HG02759 (cell line): Measurements from ENCODE around the gene POMC.
"Not testable (repeated sequence)": the region's sequence is repeated elsewhere in the genome, so short reads cannot be mapped to it uniquely, and the experiment has no call there.

Experiments
- ATAC-seq: cut with Tn5 transposase; IDR thresholded peaks from one replicate; pipeline ENCODE4 v1.9.1; 2021; ENCODE audit warnings: mild to moderate bottlenecking, moderate library complexity; ENCODE audit not compliant: unreplicated experiment

The POMC gene

GRCh38 chr2:25177211-25177611 lies 8.8 kb upstream of the POMC start:
- ATAC-seq = no peak

DNA sequence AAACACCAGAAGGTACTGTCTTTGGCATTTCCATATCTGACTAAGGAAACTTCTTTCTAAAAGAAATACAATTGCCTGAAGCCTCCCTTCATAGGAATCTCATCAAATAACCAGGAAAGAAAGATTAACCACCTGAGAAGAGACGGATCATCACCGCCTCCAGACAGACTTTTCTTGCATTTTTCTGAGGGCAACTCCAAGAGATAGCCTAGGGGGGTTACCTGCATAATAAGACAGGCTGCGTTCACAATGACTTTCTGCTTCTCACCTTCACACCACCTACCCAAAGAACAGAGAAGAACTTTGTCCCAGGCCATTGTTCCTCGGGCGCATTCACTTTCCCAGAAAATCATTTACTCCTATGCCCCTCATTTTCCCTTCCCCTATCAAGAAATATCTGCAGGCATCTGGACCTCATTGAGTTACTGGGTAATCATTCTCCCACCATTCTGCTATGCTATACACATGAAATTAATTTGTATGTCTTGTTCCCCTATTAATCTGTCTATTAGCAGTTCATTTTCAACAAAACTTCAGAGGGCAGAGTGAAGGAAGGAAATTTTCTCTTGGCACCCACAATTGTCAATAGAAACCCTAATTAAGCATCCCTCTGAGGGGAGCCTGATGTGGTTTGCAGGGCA lies 8.3 kb upstream of the POMC start:
- no peak for ATAC-seq

DNA sequence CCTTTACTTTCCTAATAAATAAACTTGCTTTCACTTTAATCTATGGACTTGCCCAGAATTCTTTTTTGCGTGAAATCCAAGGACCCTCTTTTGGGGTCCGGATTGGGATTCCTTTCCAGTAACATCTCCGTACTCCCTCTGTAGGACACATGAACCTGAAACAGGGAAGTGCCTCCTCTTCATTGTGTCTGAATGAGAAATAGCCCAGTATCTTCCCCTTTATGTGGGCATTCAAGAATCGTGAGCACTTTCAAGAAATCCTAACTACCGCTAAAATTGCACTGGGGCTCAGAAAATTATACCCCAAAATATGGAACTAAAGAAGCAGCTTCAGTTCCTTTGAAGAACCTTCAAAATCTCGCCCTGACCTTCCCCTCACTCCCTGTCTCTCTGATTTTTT lies 7.8 kb upstream of the POMC start:
- no peak for ATAC-seq

GRCh38 chr2:25174192-25174861 lies 5.9 kb upstream of the POMC start:
- no peak for ATAC-seq

DNA sequence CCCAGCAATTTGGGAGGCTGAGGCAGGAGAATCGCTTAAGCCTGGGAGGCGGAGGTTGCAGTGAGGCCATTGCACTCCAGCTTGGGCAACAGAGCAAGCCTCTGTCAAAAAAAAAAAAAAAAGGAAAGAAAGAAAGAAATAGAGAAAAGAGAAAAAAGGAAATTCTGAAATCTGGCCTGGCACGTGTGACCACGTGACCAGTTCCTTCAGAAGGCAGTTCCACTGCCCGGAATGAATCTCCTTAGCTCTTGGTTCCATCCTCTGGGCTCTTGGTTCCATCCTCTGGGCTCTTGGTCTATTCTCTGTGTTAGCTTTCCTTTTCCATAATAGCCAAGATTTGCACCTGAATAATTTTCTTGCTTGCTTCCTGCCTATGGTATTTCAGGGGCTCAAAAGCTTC lies 5.3 kb upstream of the POMC start:
- no peak for ATAC-seq

- ATAC-seq = no peak
Observed at GRCh38 chr2:25170888-25171287, 2.5 kb upstream of the POMC start.

- no peak for ATAC-seq
Observed at GRCh38 chr2:25169073-25169470, 692 bp upstream of the POMC start.

DNA sequence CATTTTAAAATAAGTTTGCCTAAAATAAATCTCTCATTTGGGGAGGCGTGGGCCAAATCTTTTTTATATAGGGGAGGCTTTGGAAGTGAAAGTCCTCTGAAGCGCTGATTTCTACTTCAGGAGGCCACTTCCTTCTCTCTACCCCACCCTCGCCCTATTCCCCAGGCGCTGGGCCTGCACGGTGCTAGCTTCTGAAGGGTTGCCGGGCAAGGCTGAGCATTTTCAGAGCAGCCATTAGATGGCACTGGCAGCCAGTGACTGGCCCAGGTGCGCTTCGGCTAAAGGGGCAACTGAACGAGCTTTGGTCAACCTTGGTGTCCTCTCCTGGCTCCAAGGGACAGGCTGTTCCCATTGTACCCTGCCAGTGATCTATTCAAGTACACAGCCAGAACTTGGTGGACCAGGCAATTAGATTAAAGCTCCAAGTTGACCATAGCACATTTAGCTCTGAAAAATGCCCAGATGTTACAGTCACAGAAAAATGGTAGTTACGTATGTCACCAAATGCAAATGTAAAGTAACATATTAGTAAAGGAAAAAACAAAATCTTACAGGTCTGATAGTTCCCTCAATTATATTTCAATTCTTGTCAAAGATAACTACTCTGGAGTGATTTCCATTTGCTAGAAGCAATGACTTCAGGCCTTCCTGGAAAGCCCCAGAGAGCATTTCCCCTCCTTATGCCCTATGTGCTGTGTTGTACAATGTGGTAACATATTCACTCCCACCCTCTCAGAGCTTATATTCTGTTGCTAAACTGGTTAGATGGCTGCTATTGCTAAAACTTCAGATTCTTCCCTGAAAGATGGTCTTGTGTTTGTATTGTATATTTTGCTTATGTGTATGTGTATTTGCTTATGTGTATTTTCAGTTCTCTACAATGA lies 2.1 kb downstream of the POMC start:
- peak; percentile 74 for ATAC-seq

- ATAC-seq = no peak
Observed at GRCh38 chr2:25164561-25164960, 3.8 kb downstream of the POMC start.

GRCh38 chr2:25162061-25162460 lies 6.3 kb downstream of the POMC start:
- not testable (repeated sequence) for ATAC-seq

- peak; percentile 52 for ATAC-seq
Observed at GRCh38 chr2:25161055-25161781, 7.2 kb downstream of the POMC start.

- no peak for ATAC-seq
Observed at GRCh38 chr2:25160376-25160775, 8.0 kb downstream of the POMC start.

DNA sequence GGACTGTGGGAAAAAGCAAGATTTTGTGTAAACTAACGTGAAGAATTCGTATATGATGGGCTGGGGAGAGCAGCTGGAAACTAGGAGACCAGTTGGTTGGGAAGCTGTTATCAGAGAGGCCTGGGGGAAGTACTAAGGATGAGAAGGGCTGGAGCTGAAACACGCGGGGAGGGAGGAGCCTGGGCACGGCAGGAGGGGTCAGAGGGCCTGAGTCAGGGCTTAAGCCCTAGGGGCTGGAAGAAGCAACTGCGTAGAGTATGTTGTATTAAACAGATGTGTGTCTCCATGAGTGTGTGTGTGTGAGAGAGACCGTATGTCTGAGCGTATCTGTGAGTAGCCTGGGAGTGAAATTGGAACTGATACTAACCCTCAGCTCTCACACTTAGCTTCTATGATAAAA lies 8.4 kb downstream of the POMC start:
- no peak for ATAC-seq

DNA sequence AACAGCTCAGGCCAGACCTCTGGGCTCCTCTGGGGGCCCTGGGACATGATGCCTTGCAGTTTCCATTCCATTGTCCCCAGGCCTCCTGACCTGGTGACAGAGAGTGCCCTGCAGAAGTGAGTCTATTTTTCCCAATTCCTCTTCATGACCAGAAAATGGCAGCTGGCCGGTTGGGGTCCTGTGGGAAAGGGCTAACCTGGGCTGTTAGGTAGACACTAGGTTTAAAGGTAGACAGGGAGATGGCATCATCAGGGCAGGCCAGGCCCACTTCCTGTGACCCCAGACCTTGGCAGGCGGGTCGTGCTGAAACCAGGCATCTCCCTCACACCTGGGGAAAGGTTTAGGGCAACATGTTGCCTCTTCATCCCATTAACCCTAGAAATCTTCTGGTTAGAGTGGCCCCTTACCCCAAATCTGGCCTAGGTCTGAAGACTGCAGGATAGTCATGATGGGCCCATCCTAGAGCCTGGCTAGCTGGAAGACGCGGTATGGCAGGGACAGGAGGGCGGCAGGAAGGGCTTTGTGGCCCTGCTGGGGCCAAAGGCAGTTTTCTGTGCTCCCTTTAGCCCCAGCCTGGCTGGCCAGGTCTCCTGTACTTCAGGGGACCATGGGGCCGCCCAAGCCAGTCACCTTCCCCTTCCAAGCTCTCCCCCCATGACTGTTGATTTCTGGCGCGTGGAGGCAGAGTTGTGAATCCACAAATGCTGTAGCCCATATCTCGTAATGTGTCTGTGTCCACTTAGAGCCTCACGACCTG lies 10.1 kb downstream of the POMC start:
- no peak for ATAC-seq

DNA sequence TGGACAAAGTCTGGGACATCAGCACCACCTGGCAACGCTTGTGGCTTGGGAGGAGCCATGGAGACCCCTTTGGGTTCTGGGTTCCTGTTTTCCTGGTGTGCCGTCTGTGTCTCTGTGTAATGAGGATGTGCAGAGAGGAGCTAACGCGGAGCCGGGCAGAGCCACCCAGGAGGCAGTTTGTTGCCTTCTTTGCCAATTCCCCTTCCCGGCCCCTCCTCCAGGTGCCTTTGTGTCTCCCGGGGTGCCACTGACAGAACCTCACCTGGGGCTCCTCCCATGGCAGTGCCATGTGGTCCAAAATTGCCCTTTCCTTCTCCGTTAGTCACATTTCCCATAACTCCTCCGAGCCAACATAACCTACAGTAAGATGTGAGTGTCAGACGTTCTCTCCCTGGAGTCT lies 13.0 kb downstream of the POMC start:
- ATAC-seq = no peak

GRCh38 chr2:25151718-25152117 lies 16.7 kb downstream of the POMC start:
- no peak for ATAC-seq

DNA sequence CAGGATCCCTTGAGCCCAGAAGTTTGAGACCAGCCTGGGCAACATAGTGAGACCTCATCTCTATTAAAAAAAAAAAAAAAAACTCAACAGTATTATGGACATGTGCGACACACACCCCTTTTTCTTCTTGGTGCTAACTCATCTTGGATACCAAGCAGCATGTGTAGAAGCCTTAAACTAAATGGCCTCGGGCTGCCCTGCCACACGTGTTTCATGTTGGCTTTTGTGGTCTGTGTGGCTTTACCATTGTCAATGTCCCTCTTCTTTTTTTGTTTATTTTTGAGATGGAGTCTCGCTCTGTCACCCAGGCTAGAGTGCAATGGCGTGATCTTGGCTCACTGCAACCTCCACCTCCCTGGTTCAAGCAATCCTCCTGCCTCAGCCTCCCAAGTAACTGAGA lies 17.4 kb downstream of the POMC start:
- not testable (repeated sequence) for ATAC-seq

DNA sequence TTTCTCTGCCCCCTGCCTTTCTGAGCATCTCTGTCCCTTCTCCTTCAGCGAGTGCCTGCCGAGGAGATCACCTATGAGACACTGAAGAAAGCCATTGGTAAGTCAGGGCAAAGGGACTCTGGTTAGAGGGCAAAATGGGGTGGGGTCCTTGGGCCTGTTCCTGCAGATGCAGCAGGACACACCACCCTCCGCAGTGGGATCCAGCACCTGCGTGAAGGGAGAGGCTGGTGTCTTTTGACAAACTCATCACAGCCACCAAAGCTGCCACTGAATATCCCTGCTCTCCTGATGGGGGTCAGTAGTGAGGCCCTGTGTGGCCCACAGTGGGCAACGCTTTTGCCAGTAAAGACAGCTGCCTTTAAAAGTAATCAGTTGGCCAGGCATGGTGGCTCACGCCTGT lies 18.7 kb downstream of the POMC start:
- no peak for ATAC-seq

- ATAC-seq = no peak
Observed at GRCh38 chr2:25146896-25147295, 21.5 kb downstream of the POMC start.

DNA sequence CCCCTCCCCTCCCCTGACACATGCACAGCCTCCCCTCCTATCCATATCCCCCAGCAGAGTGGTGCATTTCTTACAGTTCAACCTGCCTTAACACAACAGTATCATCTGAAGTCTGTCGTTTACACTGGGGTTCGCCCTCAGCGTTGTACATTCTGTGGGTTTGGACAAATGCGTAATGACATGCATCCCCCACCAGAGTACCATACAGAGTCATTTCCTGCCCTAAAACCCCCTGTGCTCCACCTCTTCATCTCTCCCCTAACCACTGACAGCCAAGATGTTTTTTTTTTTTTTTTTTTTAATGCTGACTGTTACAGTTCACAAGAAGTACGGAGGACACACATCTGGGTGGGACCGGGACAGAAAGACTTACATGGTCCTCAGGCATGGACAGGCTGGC lies 22.6 kb downstream of the POMC start:
- ATAC-seq = no peak

GRCh38 chr2:25141120-25141519 lies 27.3 kb downstream of the POMC start:
- no peak for ATAC-seq
